Measurements from ENCODE around the gene UBE3D. TPM values are rescaled to one million over a fixed set of nuclear protein-coding genes. Genes with fewer than 3 reads are reported as not detected.

UBE3D gene
- polyA plus RNA-seq, 1 donor (not counting 4 experiments of a cell fraction or from before 2014, with no cell fraction given) = 6.3 TPM

DNA sequence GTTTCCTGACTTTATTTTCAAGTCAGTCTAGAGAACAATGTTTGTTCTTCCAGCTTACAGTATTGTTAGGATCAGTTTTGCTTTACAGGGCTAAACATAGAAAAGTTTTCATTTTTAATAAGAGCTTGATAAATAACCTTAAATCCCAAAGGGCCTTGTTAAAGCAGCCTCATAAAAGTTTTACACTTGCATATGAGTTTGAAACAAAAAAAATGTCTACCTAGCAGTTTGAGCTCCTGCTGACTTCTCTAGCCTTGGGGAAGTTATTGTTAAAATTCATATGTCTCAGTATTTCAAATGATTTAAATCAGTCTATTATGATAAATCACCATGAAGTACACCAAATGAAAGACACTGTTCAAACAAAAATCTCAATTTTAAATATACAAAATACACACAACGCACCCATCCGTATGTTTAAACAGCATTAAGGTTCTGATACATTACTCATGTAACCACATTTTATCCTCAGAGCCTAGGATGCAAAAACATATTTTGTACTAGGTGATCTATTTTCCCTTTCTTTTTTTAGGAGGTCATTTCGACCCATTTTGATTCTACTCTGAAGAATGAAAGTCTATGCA is 87.2 kb downstream of the UBE3D start:
- no peaks in the 10 kb centered on the region for H3K9me1 ChIP-seq (ENCODE audit: control insufficient read depth, extremely low read depth, insufficient read depth, low read length)
- H3K4me3 ChIP-seq (ENCODE audit: control insufficient read depth in 2 of 3, extremely low read depth in 1 of 3, insufficient read depth in 2 of 3, low read depth in 1 of 3, low read length in 3 of 3) = no peak overlapping the region
- H3K36me3 ChIP-seq (ENCODE audit: control insufficient read depth in 2 of 2, extremely low read depth in 1 of 2, insufficient read depth in 2 of 2, low read length in 2 of 2) = no peaks in the 10 kb centered on the region
- no peak overlapping the region for H3K4me2 ChIP-seq (ENCODE audit: control insufficient read depth, extremely low read depth, insufficient read depth, low read depth, low read length)
- H3K27me3 ChIP-seq (ENCODE audit: control insufficient read depth, extremely low read depth, insufficient read depth, low read length) = no peaks in the 10 kb centered on the region
- FAIRE-seq (no peak), DNase-seq (ENCODE audit: low read depth, low spot score) (no peak)
- dilution Hi-C loops (cut with MboI; ENCODE audit: extremely low pct_ligation_motif_present, low sequenced_read_pairs) = no loop called here
- TF ChIP-seq CTCF (optimal IDR thresholded peaks at IDR 0.05 in 1 of 3, IDR thresholded peaks at IDR 0.05 in 1 of 3, conservative IDR thresholded peaks at IDR 0.05 in 1 of 3; ENCODE audit: extremely low read depth in 1 of 3, insufficient read depth in 2 of 3, low read length in 3 of 3) = no peak
- TF ChIP-seq EZH2 (IDR thresholded peaks at IDR 0.05; ENCODE audit: low read length) = no peak
- H4K20me1 ChIP-seq (ENCODE audit: control insufficient read depth, extremely low read depth, insufficient read depth, low read length) = no peaks in the 10 kb centered on the region
- H2AFZ ChIP-seq (ENCODE audit: control insufficient read depth, low read length) = no peak overlapping the region
- H3K9me3 ChIP-seq (ENCODE audit: control insufficient read depth, low read depth, low read length) = no peaks in the 10 kb centered on the region
- H3K9ac ChIP-seq (ENCODE audit: control insufficient read depth, extremely low read depth, insufficient read depth, low read length) = no peak overlapping the region
- H3K79me2 ChIP-seq (ENCODE audit: control insufficient read depth, insufficient read depth, low read length) = no peaks in the 10 kb centered on the region
- no peaks in the 10 kb centered on the region for H3K4me1 ChIP-seq (ENCODE audit: control insufficient read depth, extremely low read depth, insufficient read depth, low read length)
- no peak overlapping the region for H3K27ac ChIP-seq (ENCODE audit: control insufficient read depth, insufficient read depth, low read length)

DNA sequence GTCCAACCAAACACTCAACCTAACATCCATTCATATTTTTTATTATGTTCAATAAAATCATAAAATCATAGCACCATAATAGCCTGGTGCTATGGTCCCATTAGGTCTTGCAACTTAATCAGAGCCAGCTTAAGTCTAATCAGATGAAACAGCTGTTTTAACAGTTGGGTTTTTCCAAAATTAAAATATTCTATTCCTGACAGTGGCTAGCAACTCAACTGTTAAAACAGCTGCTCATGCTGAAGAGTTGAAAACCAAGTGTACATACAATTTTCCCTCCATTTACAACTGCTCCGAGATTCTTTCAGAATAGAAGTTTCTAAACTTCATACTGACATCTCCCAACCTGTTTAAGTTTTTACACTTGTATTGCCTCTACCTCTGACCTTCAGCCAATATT is 89.5 kb downstream of the UBE3D start:
- Histone ChIP-seq H3K9me1 (ENCODE audit: control insufficient read depth, extremely low read depth, insufficient read depth, low read length) (no peaks in the 10 kb centered on the region), H3K4me3 (ENCODE audit: control insufficient read depth in 2 of 3, extremely low read depth in 1 of 3, insufficient read depth in 2 of 3, low read depth in 1 of 3, low read length in 3 of 3) (no peak overlapping the region), H3K4me1 (ENCODE audit: control insufficient read depth, extremely low read depth, insufficient read depth, low read length) (no peaks in the 10 kb centered on the region), H3K4me2 (ENCODE audit: control insufficient read depth, extremely low read depth, insufficient read depth, low read depth, low read length) (no peak overlapping the region), H3K36me3 (ENCODE audit: control insufficient read depth in 2 of 2, extremely low read depth in 1 of 2, insufficient read depth in 2 of 2, low read length in 2 of 2) (no peaks in the 10 kb centered on the region), H3K9ac (ENCODE audit: control insufficient read depth, extremely low read depth, insufficient read depth, low read length) (no peak overlapping the region), H3K27ac (ENCODE audit: control insufficient read depth, insufficient read depth, low read length) (no peak overlapping the region), H2AFZ (ENCODE audit: control insufficient read depth, low read length) (no peak overlapping the region), H3K9me3 (ENCODE audit: control insufficient read depth, low read depth, low read length) (no peaks in the 10 kb centered on the region), H4K20me1 (ENCODE audit: control insufficient read depth, extremely low read depth, insufficient read depth, low read length) (no peaks in the 10 kb centered on the region), H3K79me2 (ENCODE audit: control insufficient read depth, insufficient read depth, low read length) (no peaks in the 10 kb centered on the region), H3K27me3 (ENCODE audit: control insufficient read depth, extremely low read depth, insufficient read depth, low read length) (no peaks in the 10 kb centered on the region)
- FAIRE-seq = no peak
- dilution Hi-C loops (cut with MboI; ENCODE audit: extremely low pct_ligation_motif_present, low sequenced_read_pairs) = no loop called here
- DNase-seq (ENCODE audit: low read depth, low spot score) = no peak
- TF ChIP-seq CTCF (optimal IDR thresholded peaks at IDR 0.05 in 1 of 3, IDR thresholded peaks at IDR 0.05 in 1 of 3, conservative IDR thresholded peaks at IDR 0.05 in 1 of 3; ENCODE audit: extremely low read depth in 1 of 3, insufficient read depth in 2 of 3, low read length in 3 of 3) (no peak), EZH2 (IDR thresholded peaks at IDR 0.05; ENCODE audit: low read length) (no peak)

All from keratinocyte (primary cell).